ENCODE results near the gene DENND1A. TPM values are rescaled to one million over a fixed set of nuclear protein-coding genes. Genes with fewer than 3 reads are reported as not detected.

DENND1A gene
- total RNA-seq, 1 experiment from 2014 or later: 23.5 TPM

GRCh38 chr9:123370108-123370507 lies 559.8 kb downstream of the DENND1A start (continued):
- TF ChIP-seq ZNF219 (CRISPR knock-in tag; IDR thresholded peaks at IDR 0.05; ENCODE audit: borderline replicate concordance): no peak
- TF ChIP-seq CREM (CRISPR knock-in tag; IDR thresholded peaks at IDR 0.05): no peak
- no peak for TF ChIP-seq GTF2I (CRISPR knock-in tag; conservative IDR thresholded peaks at IDR 0.05)

GRCh38 chr9:123369296-123369695 lies 560.6 kb downstream of the DENND1A start:
- ATAC-seq: no peak
- peaks cover 19% of the 10 kb centered on the region for H3K4me1 Mint-ChIP-seq
- H3K36me3 Mint-ChIP-seq: no peaks in the 10 kb centered on the region
- H3K9me3 Mint-ChIP-seq: no peaks in the 10 kb centered on the region
- H3K27ac Mint-ChIP-seq: no peak overlapping the region
- POLR2A ChIA-PET: no interaction called here
- H3K27me3 Mint-ChIP-seq (ENCODE audit: low read depth): peaks cover 49% of the 10 kb centered on the region
- CTCF ChIA-PET: interaction anchor here (1.0 to 1.6 kb wide), 5 partner anchors 9 to 30 kb away, joined by 3 to 10 read pairs (median 5); partner anchors contain the start of gene CRB2
- DNase-seq (ENCODE audit: low spot score): no peak
- no peak for TF ChIP-seq JAZF1 (CRISPR knock-in tag; IDR thresholded peaks at IDR 0.05)
- no peak for TF ChIP-seq RORB (CRISPR knock-in tag; IDR thresholded peaks at IDR 0.05)
- TF ChIP-seq FOXP4 (CRISPR knock-in tag; IDR thresholded peaks at IDR 0.05): no peak
- no peak for TF ChIP-seq ZNF138 (CRISPR knock-in tag; conservative IDR thresholded peaks at IDR 0.05)
- TF ChIP-seq ATF1 (CRISPR knock-in tag; IDR thresholded peaks at IDR 0.05): no peak
- TF ChIP-seq ZBTB43 (CRISPR knock-in tag; IDR thresholded peaks at IDR 0.05): no peak
- TF ChIP-seq ATF6 (CRISPR knock-in tag; IDR thresholded peaks at IDR 0.05): no peak
- TF ChIP-seq GABPB1 (CRISPR knock-in tag; IDR thresholded peaks at IDR 0.05): no peak
- TF ChIP-seq MLX (CRISPR knock-in tag; IDR thresholded peaks at IDR 0.05): no peak
- TF ChIP-seq ZNF671 (CRISPR knock-in tag; IDR thresholded peaks at IDR 0.05): no peak
- TF ChIP-seq SOX15 (CRISPR knock-in tag; IDR thresholded peaks at IDR 0.05): no peak
- H3K4me3 Mint-ChIP-seq: no peak overlapping the region

- CTCF ChIA-PET: interaction anchor here (0.7 to 1.6 kb wide), 7 partner anchors 9 to 31 kb away, joined by 3 to 10 read pairs (median 4); partner anchors contain the start of gene CRB2
- POLR2A ChIA-PET: no interaction called here
- Mint-ChIP-seq H3K9me3 (no peaks in the 10 kb centered on the region), H3K4me1 (peaks cover 14% of the 10 kb centered on the region), H3K36me3 (no peaks in the 10 kb centered on the region), H3K4me3 (no peak overlapping the region), H3K27me3 (ENCODE audit: low read depth) (peaks cover 48% of the 10 kb centered on the region), H3K27ac (no peak overlapping the region)
- DNase-seq (ENCODE audit: low spot score) (no peak), ATAC-seq (no peak)
- TF ChIP-seq EMX1 (CRISPR knock-in tag; IDR thresholded peaks at IDR 0.05) (no peak), KAT7 (CRISPR knock-in tag; IDR thresholded peaks at IDR 0.05; ENCODE audit: borderline replicate concordance) (no peak), ETV6 (CRISPR knock-in tag; IDR thresholded peaks at IDR 0.05) (no peak), ZNF281 (CRISPR knock-in tag; IDR thresholded peaks at IDR 0.05) (no peak), IRF2 (CRISPR knock-in tag; IDR thresholded peaks at IDR 0.05; ENCODE audit: borderline replicate concordance, low read depth) (no peak), PRDM15 (CRISPR knock-in tag; IDR thresholded peaks at IDR 0.05) (no peak), FOXK1 (CRISPR knock-in tag; IDR thresholded peaks at IDR 0.05) (no peak), RORB (CRISPR knock-in tag; IDR thresholded peaks at IDR 0.05) (no peak), ZNF219 (CRISPR knock-in tag; IDR thresholded peaks at IDR 0.05; ENCODE audit: borderline replicate concordance) (no peak)
Measured at GRCh38 chr9:123368536-123369153, 561.3 kb downstream of the DENND1A start.
